C4-2B (cell line): ENCODE measurements around the gene ZCCHC4.

Source experiments
- H3K27ac ChIP-seq: fragments of 450-650 bp; 2 replicates; pipeline ENCODE4 v1.5.1; 2017
- ZFX ChIP-seq: fragments of 450-650 bp; IDR thresholded peaks from 2 replicates; pipeline ENCODE4 v1.6.1; 2017
- TF ChIP-seq, protein P1 (sequence below): fragments of 450-650 bp; conservative IDR thresholded peaks from 2 replicates; pipeline ENCODE4 v1.5.1; 2017; ENCODE audit warnings: mild to moderate bottlenecking

ZCCHC4 gene, protein sequence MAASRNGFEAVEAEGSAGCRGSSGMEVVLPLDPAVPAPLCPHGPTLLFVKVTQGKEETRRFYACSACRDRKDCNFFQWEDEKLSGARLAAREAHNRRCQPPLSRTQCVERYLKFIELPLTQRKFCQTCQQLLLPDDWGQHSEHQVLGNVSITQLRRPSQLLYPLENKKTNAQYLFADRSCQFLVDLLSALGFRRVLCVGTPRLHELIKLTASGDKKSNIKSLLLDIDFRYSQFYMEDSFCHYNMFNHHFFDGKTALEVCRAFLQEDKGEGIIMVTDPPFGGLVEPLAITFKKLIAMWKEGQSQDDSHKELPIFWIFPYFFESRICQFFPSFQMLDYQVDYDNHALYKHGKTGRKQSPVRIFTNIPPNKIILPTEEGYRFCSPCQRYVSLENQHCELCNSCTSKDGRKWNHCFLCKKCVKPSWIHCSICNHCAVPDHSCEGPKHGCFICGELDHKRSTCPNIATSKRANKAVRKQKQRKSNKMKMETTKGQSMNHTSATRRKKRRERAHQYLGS

DNA sequence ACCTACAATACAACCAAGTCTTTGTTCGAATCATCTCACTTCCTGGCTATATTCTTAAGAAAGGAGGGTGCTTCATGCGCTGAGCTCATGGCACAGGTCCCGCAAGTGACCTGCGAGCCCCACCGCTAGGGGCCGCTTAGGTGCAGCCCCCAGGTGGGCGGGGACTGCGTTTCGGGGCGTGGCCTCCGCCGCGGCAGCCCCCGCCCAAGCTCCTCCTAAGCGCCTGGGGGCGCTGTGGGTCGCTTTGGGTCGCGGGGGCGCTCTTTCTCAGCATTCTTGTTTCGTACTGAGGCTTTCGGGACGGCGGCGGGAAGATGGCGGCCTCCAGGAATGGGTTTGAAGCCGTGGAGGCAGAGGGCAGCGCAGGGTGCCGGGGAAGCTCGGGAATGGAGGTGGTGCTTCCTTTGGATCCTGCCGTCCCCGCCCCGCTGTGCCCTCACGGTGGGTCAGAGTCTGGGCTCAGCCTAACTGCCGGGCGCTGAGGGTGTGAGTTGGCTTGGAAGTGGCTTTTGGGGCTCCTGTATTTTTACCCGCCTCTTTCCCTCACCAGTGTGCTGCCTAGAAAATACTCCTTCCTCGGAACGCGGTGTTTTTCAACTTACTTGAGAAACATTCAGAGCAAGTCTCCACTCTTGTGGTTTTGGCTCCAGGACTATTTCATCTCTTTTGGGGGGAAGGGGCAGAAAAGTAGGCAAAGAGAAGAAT lies at the start of gene ZCCHC4:
Gene ZCCHC4 (plus strand): TSS at position 279 of the 705 bp plus-strand sequence. CDS start 36 bp downstream, at position 315.
- H3K27ac ChIP-seq, result peak within 1 kb of the TSS; percentile 72
- TF ChIP-seq, protein P1, sequence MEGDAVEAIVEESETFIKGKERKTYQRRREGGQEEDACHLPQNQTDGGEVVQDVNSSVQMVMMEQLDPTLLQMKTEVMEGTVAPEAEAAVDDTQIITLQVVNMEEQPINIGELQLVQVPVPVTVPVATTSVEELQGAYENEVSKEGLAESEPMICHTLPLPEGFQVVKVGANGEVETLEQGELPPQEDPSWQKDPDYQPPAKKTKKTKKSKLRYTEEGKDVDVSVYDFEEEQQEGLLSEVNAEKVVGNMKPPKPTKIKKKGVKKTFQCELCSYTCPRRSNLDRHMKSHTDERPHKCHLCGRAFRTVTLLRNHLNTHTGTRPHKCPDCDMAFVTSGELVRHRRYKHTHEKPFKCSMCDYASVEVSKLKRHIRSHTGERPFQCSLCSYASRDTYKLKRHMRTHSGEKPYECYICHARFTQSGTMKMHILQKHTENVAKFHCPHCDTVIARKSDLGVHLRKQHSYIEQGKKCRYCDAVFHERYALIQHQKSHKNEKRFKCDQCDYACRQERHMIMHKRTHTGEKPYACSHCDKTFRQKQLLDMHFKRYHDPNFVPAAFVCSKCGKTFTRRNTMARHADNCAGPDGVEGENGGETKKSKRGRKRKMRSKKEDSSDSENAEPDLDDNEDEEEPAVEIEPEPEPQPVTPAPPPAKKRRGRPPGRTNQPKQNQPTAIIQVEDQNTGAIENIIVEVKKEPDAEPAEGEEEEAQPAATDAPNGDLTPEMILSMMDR, result peak; percentile 100
- no peak for TF ChIP-seq ZFX

DNA sequence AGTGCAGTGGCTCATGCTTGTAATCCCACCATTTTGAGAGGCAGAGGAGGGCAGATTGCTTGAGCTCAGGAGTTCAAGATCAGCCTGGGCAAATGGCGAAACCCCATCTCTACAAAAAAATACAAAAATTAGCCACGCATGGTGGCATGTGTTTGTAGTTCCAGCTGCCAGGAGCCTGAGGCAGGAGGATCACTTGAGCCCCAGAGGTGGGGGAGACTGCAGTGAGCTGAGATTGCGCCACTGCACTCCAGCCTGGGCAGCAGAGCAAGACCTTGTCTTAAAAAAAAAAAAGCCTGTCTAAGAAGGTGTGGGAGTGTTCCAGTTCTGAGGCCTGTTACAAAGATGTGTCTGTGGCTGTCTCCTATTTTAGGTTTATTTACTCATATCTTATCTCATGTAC lies 40.7 kb upstream of the ZCCHC4 start:
- TF ChIP-seq, protein P1, result no peak
- TF ChIP-seq ZFX, result no peak
- H3K27ac ChIP-seq, result no peak overlapping the region

DNA sequence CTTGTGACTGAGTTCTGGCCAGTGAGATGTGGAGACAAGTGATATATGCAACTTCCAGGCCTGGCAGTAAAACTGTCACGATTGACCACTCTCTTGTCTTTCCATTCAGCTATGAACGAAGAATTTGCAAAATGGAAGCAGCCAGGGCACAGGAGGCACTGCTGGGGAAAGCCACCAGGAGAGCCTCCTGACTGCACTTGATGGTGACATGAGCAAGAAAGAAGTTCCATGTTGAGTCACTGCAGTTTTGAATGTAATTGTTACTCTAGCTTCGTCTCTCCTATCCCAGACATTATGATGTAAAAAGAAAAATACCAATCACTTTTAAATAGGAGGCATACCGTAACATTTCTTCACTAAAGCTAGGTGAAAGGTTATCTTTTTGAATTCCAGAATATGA lies 32.4 kb upstream of the ZCCHC4 start:
- no peak overlapping the region for H3K27ac ChIP-seq
- TF ChIP-seq ZFX, result no peak
- TF ChIP-seq, protein P1, result no peak

DNA sequence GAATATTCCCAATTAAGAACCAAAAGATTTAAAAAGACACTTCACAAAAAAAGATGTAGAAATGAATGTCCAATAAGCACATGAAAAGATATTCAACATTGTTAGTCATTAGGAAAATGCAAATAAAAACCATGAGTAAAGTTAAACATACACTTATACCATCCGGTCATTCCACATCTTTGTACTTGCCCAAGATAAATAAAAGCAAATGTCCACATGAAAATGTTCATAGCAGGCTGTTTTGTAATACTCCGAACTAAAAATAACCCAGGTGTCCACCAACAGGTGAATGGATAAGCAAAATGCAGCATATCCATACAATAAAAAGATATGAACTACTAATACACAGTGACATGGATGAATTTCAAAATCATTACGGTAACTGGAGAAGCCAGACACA lies 28.6 kb upstream of the ZCCHC4 start:
- H3K27ac ChIP-seq, result no peak overlapping the region
- no peak for TF ChIP-seq ZFX
- TF ChIP-seq, protein P1, result no peak

DNA sequence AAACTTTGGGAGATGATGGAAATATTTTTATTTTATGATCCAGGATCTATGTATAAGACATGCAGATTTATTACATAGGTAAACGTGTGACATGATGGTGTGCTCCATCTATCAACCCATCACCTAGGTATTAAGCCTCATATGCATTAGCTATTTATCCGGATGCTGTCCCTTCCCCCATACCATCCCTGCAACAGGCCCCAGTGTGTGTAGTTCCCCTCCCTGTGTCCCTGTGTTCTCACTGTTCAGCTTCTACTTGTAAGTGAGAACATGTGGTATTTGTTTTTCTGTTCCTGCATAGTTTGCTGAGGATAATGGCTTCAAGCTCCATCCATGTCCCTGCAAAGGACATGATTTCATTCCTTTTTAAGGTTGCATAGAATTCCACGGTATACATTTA lies 28.1 kb upstream of the ZCCHC4 start:
- TF ChIP-seq ZFX, result no peak
- no peak overlapping the region for H3K27ac ChIP-seq

DNA sequence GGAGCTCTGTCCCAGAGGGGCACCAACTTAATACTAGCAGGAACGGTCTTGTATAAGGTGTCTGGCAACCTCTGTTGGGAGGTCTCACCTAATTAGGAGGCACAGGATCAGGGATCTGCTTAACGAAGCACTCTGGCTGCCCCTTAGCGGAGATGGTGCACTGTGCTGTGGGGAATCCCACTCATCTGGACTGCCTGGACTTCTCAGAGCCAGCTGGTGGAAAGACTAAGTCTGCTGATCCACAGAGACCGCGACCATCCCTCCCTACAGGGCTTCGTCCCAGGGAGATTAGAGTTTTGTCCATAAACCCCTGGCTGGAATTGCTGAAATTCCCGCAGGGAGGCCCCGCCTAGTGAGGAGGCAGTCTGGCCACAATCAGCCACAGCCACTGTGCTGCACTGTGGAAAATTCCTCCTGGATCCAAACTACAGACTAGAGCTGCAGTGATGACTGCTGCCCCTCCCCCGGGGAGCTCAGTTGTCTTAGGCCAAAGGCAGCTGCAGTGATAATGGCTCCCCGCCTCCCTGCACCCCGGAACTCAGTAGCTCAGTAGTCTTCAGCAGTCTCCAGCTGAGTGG lies 22.0 kb upstream of the ZCCHC4 start:
- H3K27ac ChIP-seq, result no peak overlapping the region
- no peak for TF ChIP-seq ZFX

DNA sequence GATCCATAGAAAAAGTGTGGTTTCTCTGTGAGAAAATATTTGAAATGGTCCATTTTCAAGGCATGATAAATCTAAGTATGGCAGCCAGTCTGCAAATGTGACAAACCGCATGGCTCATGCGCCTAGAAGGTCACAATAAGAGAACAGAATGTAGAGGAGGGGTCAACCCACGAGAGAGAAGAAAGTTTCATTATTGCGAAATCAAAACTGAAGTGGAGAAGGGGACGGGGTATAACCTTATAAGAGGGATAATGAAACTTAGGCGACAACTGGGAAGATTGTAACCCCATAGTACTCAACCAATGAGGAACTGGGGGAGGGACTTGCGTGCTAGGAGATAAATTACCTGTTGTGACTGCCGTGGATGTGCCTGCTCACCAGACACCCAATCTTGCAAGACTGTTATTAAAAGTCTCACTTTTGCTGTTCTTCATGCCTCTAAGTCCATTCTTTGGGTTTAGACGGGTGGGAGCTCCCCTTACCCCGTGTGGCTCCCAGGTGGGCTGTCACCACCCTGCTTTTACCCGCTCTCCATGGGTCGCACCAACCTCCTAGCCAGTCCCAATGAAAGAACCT lies 21.3 kb upstream of the ZCCHC4 start:
- no peak overlapping the region for H3K27ac ChIP-seq
- TF ChIP-seq, protein P1, result no peak
- no peak for TF ChIP-seq ZFX
